Measurements from ENCODE around the gene DNPH1.

DNPH1 gene

DNA sequence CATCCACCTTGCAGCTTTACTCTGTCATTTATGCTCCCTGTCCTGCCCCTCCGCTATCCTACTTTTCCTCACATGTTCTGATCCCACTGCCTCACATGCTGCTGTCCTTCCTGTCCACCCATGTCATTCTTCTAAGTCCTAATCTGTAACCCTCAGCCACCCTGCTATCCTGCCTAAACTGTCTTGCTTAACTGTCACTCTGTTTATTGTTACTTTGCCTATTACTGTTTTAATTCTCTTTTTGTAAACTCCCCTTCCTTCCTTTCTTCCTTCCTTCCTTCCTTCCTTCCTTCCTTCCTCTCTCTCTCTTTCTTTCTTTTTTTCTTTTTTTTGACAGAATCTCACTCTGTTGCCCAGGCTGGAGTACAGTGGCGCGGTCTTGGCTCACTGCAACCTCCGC is 45.8 kb downstream of the DNPH1 start:
- TF ChIP-seq RAD21 (IDR thresholded peaks at IDR 0.05; ENCODE audit: low read depth) (no peak), EP300 (IDR thresholded peaks at IDR 0.05; ENCODE audit: borderline replicate concordance) (no peak), NFIC (IDR thresholded peaks at IDR 0.05) (no peak), FOXM1 (IDR thresholded peaks at IDR 0.05; ENCODE audit: borderline replicate concordance, low read depth) (no peak), YY1 (IDR thresholded peaks at IDR 0.05; ENCODE audit: low read depth) (no peak)

DNA sequence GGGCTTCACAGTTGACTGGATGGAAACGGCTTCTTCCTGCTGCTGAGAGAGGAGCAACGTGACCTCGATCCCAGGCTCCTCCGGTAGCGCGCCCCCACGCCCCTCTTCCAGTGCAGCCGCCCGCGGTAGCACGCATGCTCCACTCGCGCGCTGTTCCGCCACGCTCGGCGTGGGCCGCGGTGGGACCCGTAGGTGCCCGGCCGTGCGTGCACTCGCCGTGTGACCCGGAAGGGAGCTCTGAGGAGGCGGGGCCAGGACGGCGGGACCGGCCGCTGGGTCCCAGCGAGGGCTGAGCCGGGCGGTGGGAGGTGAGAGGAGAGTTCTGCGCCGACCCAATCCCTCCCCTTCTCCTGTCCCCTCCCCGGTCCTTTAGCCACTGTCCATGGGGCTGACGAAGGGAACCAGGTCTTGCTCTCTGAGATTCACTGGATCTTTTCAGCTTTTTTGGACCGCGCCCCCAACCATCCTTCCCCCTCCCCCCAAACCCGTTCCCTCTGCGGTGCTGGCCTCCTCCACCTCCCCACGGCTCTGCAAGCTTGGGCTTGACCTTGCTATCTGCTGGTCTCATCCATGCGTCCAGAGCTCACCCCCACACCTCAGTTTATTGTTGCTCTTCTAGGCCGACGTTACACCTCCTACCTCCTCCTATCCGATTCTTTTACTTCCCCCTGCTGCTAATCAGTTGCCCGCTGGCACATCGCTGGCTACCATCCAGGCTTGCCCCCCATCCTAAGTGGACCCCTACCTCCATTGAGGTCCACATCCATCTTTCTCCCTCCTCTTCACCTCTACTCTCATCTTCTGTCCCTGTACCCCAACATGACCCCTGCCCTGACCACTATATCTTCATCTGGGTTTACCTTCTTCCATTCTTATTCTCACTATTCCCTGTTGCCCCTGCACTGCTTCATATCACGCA is 47.1 kb downstream of the DNPH1 start, which contains the start of gene CUL9:
CUL9 (plus strand) TSS at position 255 of the 919 bp plus-strand sequence. CDS start 2,115 bp downstream, outside the sequence.
- peak; percentile 71 for TF ChIP-seq TCF12 (IDR thresholded peaks at IDR 0.05; ENCODE audit: low read depth)
- no peak for TF ChIP-seq FOXM1 (IDR thresholded peaks at IDR 0.05; ENCODE audit: borderline replicate concordance, low read depth)
- TF ChIP-seq, protein P1, sequence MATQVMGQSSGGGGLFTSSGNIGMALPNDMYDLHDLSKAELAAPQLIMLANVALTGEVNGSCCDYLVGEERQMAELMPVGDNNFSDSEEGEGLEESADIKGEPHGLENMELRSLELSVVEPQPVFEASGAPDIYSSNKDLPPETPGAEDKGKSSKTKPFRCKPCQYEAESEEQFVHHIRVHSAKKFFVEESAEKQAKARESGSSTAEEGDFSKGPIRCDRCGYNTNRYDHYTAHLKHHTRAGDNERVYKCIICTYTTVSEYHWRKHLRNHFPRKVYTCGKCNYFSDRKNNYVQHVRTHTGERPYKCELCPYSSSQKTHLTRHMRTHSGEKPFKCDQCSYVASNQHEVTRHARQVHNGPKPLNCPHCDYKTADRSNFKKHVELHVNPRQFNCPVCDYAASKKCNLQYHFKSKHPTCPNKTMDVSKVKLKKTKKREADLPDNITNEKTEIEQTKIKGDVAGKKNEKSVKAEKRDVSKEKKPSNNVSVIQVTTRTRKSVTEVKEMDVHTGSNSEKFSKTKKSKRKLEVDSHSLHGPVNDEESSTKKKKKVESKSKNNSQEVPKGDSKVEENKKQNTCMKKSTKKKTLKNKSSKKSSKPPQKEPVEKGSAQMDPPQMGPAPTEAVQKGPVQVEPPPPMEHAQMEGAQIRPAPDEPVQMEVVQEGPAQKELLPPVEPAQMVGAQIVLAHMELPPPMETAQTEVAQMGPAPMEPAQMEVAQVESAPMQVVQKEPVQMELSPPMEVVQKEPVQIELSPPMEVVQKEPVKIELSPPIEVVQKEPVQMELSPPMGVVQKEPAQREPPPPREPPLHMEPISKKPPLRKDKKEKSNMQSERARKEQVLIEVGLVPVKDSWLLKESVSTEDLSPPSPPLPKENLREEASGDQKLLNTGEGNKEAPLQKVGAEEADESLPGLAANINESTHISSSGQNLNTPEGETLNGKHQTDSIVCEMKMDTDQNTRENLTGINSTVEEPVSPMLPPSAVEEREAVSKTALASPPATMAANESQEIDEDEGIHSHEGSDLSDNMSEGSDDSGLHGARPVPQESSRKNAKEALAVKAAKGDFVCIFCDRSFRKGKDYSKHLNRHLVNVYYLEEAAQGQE (IDR thresholded peaks at IDR 0.05; ENCODE audit: low read depth): no peak
- no peak for TF ChIP-seq NFIC (IDR thresholded peaks at IDR 0.05)
- peak; percentile 76 for TF ChIP-seq ZBTB7A (IDR thresholded peaks at IDR 0.05; ENCODE audit: low read depth)
- TF ChIP-seq TAF1 (IDR thresholded peaks at IDR 0.05; ENCODE audit: low read depth): peak; percentile 72
- no peak for TF ChIP-seq CEBPB (IDR thresholded peaks at IDR 0.05)
- no peak; the same call in 1 of the 2 replicates for TF ChIP-seq TEAD4 (IDR thresholded peaks at IDR 0.05)
- TF ChIP-seq, protein P2, sequence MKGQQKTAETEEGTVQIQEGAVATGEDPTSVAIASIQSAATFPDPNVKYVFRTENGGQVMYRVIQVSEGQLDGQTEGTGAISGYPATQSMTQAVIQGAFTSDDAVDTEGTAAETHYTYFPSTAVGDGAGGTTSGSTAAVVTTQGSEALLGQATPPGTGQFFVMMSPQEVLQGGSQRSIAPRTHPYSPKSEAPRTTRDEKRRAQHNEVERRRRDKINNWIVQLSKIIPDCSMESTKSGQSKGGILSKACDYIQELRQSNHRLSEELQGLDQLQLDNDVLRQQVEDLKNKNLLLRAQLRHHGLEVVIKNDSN (IDR thresholded peaks at IDR 0.05): peak; percentile 86
- TF ChIP-seq EP300 (IDR thresholded peaks at IDR 0.05; ENCODE audit: borderline replicate concordance): no peak
- no peak for TF ChIP-seq CREB1 (IDR thresholded peaks at IDR 0.05; ENCODE audit: low read depth)
- TF ChIP-seq, protein P3, sequence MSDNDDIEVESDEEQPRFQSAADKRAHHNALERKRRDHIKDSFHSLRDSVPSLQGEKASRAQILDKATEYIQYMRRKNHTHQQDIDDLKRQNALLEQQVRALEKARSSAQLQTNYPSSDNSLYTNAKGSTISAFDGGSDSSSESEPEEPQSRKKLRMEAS (IDR thresholded peaks at IDR 0.05): peak; percentile 91
- no peak for TF ChIP-seq RAD21 (IDR thresholded peaks at IDR 0.05; ENCODE audit: low read depth)
- TF ChIP-seq YY1 (IDR thresholded peaks at IDR 0.05; ENCODE audit: low read depth): 0 out of 2 replicates have a peak, but pooled peaks have one; percentile 60
- peak; percentile 60 for TF ChIP-seq EGR1 (IDR thresholded peaks at IDR 0.05)

DNA sequence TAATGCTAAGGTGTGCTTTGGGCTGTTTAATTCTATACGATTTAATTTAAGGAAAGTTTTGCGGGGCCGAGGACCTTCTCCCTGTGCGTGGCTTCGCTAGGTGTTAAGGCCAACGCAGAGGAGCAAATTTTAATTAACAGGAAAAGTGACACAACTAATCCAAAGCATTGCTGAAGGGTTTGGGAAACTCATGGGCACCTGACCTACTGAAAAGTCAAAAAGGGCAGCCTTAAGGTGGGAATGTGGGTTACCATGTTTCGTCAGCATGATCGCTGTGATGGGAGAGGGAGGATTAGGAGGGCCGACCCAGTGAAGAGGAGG is 47.7 kb downstream of the DNPH1 start:
- TF ChIP-seq, protein P1 (IDR thresholded peaks at IDR 0.05; ENCODE audit: low read depth): no peak
- TF ChIP-seq EGR1 (IDR thresholded peaks at IDR 0.05) (no peak), ZBTB7A (IDR thresholded peaks at IDR 0.05; ENCODE audit: low read depth) (no peak), CREB1 (IDR thresholded peaks at IDR 0.05; ENCODE audit: low read depth) (no peak), EP300 (IDR thresholded peaks at IDR 0.05; ENCODE audit: borderline replicate concordance) (no peak), FOXM1 (IDR thresholded peaks at IDR 0.05; ENCODE audit: borderline replicate concordance, low read depth) (no peak), CEBPB (IDR thresholded peaks at IDR 0.05) (no peak), TEAD4 (IDR thresholded peaks at IDR 0.05) (no peak), RAD21 (IDR thresholded peaks at IDR 0.05; ENCODE audit: low read depth) (no peak), YY1 (IDR thresholded peaks at IDR 0.05; ENCODE audit: low read depth) (no peak), TAF1 (IDR thresholded peaks at IDR 0.05; ENCODE audit: low read depth) (no peak), TCF12 (IDR thresholded peaks at IDR 0.05; ENCODE audit: low read depth) (no peak), NFIC (IDR thresholded peaks at IDR 0.05) (no peak)
- TF ChIP-seq, protein P2 (IDR thresholded peaks at IDR 0.05): no peak
- TF ChIP-seq, protein P3 (IDR thresholded peaks at IDR 0.05): no peak

DNA sequence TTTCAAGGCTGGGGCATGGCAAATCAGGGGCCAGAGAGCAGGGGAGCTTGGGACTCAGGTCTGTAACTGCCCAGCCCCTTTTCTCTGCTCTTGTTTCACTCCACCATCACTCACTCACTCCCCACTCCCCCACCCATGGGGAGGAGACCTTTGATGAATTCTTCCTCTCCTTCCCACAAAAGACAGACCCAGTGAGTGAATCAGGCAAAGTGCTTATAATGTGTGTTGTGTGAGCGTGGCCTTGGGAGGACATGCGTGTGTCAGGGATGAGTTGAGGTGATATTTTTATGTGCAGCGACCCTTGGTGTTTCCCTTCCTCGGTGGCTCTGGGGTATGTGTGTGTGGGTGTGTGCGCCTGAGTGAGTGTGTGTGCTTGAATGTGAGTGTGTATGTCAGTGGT is 48.3 kb downstream of the DNPH1 start:
- TF ChIP-seq TAF1 (IDR thresholded peaks at IDR 0.05; ENCODE audit: low read depth) (no peak), EGR1 (IDR thresholded peaks at IDR 0.05) (no peak), TEAD4 (IDR thresholded peaks at IDR 0.05) (no peak), TCF12 (IDR thresholded peaks at IDR 0.05; ENCODE audit: low read depth) (no peak), EP300 (IDR thresholded peaks at IDR 0.05; ENCODE audit: borderline replicate concordance) (no peak)
- TF ChIP-seq, protein P1 (IDR thresholded peaks at IDR 0.05; ENCODE audit: low read depth): no peak
- TF ChIP-seq, protein P2 (IDR thresholded peaks at IDR 0.05): no peak
